Endometrial microvascular endothelial cells (primary cell): ENCODE measurements around the gene IFT80. TPM values are rescaled to one million over a fixed set of nuclear protein-coding genes. Genes with fewer than 3 reads are reported as not detected.
"Not testable (repeated sequence)": the region's sequence is repeated elsewhere in the genome, so short reads cannot be mapped to it uniquely, and the experiment has no call there.

Experiments used
- in situ Hi-C: cut with HindIII; loops from 2 replicates; pipeline ENCODE4 v1.10.0; 2017; ENCODE audit warnings: low sequenced_read_pairs, low pct_unique_long_range_greater_than_20kb; ENCODE audit errors: inconsistent ontology term
- total RNA-seq: library from RNA; depleted of rRNA; stranded (reverse); fragments of >200 nt; gene quantifications from one replicate; pipeline ENCODE4 v1.2.3, GENCODE V29; 2015; ENCODE audit errors: inconsistent ontology term

Gene IFT80
- total RNA-seq, 1 donor from 2014 or later, result 36.7 TPM

GRCh38 chr3:160373655-160374054 is 25.4 kb downstream of the IFT80 start:
- in situ Hi-C loops, result no loop called here

GRCh38 chr3:160372780-160373179 is 26.2 kb downstream of the IFT80 start:
- in situ Hi-C loops, result no loop called here

DNA sequence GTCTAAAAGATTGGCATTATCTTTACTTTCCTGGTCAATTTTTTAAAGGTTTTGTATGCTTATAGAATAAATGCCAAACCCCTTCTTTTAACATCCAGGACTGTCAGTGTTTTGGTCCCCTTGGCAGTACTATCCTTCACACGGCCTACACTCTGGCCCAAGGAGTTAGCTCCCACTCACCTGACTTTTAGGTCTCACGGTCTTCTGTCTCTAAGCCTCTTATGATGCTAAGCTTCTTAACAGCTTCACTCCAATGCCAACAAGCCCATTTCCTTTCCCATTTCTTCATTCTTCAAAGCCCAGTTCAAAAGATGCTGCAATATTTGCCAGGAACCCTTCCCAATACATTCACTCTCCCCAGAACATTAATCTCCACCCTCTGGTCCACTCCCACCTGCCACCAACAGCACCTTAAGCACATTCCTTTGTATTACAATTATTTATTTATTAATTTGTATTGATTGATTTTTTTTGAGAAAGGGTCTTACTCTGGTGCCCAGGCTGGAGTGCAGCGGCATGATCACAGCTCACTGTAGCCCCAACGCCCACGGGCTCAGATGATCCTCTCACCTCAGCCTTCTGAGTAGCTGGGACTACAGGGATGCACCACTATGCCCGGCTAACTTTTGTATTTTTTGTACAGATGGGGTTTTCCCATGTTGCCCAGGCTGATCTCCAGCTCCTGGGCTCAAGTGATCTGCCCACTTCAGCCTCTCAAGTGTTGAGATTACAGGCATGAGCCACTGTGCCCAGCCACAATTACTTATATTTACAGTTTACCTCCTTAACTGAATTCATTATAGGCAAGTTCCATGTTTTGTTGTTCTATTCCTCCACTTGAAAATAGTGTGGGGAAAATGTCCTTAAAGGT is 27.8 kb downstream of the IFT80 start:
- in situ Hi-C loops, result no loop called here

- in situ Hi-C loops, result no loop called here
These were observed 29.2 kb downstream of the IFT80 start for GRCh38 chr3:160369784-160370183.

DNA sequence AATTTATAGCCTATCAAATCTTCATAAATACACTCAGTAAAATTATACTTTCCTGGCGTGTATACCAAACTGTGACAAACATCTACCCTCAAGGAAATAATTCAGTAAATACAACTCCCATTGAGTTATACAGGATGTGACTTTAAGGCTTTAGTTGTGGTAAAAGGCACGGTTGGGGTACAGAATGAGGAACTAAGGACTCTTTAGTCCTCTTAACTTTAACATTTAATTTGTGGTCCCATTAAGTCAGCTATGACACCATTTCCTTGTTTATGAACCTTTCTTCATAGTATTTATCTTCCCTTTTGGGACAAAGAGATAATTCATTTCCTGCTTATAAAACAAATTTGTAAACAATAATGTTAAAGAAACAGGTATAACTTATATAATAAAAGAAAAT is 30.2 kb downstream of the IFT80 start:
- in situ Hi-C loops, result no loop called here

DNA sequence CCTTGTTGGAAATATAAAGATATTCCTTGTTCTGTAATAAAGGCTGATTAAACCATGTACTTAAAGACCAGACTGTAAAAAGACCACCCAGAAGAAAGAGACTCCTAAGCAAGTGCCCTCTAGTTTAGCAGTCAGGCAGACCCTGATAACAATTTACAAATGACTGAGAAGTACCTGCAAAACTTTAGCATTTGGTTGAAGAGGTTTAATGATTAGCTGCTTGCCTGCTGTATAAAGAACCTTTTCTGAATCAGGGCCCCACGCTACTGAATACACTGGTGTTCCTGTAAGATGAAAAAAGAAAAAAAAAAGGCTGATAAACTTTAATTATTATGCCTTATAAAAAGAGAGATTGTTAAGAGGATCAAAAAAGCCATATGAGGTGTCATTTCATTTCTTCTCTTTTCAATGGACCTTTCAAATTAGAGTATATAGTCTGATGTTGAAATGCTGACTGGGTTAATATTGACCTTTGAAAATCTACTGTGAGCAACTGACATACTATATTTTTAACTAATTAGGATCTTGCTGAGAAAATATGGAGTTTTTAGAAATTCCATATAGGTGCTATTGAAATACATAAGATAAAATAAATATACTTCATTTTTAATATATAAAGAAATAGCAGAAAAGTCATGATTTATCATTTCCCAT is 33.0 kb downstream of the IFT80 start:
- in situ Hi-C loops, result no loop called here

- in situ Hi-C loops, result not testable (repeated sequence)
These were observed 36.1 kb downstream of the IFT80 start for GRCh38 chr3:160362896-160363295.

DNA sequence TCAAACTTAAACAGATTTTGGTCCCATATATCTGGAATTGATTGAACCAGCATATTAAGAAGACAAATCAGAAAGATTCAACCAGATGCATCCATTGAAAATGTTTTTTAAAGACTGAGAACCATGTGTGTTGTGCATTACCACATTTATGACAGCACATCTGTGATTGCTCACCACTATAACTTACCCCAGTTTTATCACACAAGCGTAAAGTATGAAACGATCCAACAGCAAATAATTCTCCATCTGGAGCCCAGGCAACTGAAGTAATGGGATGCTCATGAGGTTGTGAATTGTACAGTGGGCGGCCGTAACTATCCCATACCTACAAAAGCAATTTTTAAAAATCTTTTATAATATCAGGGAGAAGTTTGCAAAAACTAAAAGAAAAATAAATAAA is 43.2 kb downstream of the IFT80 start:
- in situ Hi-C loops, result no loop called here

DNA sequence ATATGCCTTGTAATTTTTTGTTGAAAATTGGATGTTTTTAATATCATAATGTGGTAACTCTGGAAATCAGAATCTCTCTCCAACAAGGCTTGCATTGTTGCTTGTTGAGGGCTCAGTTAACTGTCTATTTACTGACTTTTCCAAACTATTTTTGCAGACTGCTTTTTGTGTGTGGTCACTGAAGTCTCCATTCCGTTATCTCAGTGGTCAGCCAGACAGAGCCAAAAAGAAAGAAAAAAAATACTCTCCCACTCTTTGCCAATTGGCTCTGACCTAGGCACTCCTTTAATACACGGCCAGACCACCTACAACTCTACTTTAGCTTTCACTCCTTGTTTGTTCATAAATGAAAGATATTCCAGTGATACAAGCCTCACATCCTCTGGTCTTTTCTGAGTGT is 52.5 kb downstream of the IFT80 start:
- in situ Hi-C loops, result no loop called here

DNA sequence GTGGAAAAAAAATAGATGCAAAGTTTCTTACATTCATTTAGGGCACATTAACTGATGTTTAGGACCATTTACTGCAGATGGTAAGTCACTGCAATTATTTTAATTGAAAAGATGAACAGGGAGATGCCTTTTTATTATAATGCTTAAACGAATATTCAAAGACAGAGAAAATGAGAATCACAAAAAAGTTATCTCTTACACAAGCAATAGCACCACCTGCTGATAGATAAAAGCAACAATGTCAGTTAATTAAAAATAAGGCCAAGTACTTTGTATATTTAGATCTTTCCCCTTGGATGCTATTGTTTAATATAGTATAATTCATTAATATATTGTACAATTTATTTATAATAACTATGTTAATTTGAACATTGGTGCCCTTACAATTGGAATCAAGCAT is 55.9 kb downstream of the IFT80 start:
- in situ Hi-C loops, result no loop called here

GRCh38 chr3:160340351-160340750 is 58.7 kb downstream of the IFT80 start:
- in situ Hi-C loops, result no loop called here

DNA sequence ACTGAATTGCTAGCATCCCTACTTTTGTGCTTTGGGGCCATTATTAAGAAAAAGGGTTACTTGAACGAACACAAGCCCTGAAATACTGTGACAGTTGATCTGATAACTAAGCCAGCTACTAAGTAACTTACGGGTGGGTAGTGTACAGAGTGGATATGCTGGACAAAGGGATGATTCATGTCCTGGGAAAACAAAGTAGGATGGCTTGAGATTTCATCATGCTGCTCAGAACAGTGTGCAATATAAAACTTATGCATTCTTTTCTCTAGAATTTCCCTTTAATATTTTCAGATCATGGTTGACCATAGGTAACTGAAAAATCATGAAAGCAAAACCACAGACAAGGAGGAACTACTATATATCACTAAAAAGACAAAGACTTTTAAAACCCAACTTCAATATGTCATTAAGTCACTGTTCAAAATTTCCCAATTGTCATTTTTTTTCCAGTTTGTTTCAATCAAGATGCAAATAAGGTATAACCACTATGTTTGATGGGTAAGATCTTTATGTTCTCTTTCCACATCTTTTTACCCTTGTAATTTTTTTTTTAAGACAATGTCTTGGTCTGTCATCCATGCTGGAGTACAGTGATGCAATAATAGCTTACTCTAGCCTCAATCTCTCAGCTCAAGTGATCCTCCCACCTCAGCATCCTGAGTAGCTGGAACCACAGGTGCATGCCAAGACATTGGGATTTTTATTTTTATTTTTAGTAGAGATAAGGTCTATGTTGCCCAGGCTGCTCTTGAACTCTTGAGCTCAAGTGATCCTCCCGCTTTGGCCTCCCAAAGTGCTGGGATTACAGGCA is 67.7 kb downstream of the IFT80 start:
- in situ Hi-C loops, result no loop called here

DNA sequence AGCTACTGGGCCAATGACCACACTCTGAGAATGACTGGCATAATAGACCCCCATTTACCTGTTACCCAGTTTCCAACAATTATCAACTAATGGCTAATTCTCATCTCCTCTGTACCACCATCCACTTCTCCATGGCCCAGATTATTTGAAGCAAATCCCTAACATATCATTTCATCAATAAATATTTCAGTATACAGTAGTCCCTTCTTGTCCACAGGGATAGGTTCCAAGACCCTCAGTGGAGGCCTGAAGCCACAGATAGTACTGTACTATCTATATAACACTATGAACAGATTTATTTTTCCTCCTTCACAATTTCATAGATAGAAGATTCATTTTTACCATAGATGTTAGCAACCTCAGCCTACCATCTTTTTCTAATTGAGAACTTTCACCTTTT is 68.3 kb downstream of the IFT80 start:
- in situ Hi-C loops, result no loop called here

- in situ Hi-C loops, result no loop called here
These were observed 68.9 kb downstream of the IFT80 start for GRCh38 chr3:160330109-160330508.

GRCh38 chr3:160326286-160326685 is 72.7 kb downstream of the IFT80 start:
- in situ Hi-C loops, result not testable (repeated sequence)

GRCh38 chr3:160321821-160322220 is 77.2 kb downstream of the IFT80 start:
- in situ Hi-C loops, result not testable (repeated sequence)

DNA sequence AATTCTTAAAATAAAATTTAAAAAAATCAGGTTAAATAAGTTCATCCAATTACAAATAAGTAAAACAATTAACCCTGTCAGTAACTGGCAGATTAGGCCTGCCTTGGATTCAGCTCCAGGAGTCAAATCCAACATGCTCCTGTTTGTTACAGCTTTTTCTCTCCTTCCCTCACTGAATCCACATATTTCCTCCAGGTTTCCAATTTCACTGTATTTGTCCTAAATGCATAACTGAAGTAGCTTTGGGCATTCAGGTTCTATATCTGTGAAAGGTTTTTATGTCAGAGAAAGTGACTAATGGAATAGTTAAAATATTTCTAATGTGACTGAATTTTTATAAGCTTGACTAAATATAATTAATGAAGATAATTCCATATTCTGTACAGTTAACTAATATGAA is 79.7 kb downstream of the IFT80 start:
- in situ Hi-C loops, result no loop called here

DNA sequence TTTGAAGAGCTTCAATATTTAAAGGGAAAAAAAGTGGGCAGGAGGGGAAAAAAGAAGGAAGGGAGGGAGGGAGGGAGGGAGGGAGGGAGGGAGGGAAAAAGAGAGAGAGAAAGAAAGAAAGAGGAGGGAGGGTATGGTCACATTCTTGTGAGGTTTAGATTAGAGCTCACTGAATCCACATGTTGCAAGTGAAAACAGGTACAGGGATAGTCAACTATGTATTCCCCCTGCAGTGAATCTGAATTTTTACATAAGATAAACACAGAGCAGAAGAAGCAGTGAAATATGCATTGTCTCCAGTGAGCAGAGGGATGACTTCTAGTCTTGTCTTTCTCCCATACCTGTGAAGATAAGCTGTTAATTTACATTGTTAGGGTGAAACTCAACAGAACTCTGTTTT is 84.0 kb downstream of the IFT80 start:
- in situ Hi-C loops, result no loop called here

GRCh38 chr3:160312014-160312624 is 86.9 kb downstream of the IFT80 start:
- in situ Hi-C loops, result no loop called here
